CD14-positive monocyte (primary cell): ENCODE measurements around the gene CGREF1. TPM values are rescaled to one million over a fixed set of nuclear protein-coding genes. Genes with fewer than 3 reads are reported as not detected.

ENCODE experiments used
- DNase-seq, 3 donors: peaks; one replicate each; pipeline ENCODE4 v3.0.0-alpha.2; 2011 to 2022
- H2AFZ ChIP-seq: 2 replicates; pipeline ENCODE4 v1.6.0; 2012; ENCODE audit warnings: mild to moderate bottlenecking, low read depth, low read length, inconsistent platforms; ENCODE audit not compliant: insufficient read depth, poor library complexity, severe bottlenecking
- H3K27ac ChIP-seq, 2 donors: 1 replicate in 1 of 2; 2 replicates in 1 of 2; pipeline ENCODE4 v1.5.1; 2012 to 2013; ENCODE audit warnings: low read length in 2 of 2, control low read depth in 1 of 2, inconsistent platforms in 1 of 2, low read depth in 1 of 2, mild to moderate bottlenecking in 1 of 2
- H3K27me3 ChIP-seq, 2 donors: one replicate each; pipeline versions ENCODE4 v1.6.0 to v1.6.1; 2011 to 2013; ENCODE audit warnings: low read length in 2 of 2; ENCODE audit not compliant: control insufficient read depth in 2 of 2, insufficient read depth in 2 of 2
- H3K36me3 ChIP-seq, 2 donors: replicated peaks in 1 of 2; 1 replicate in 1 of 2; 2 replicates in 1 of 2; pipeline versions ENCODE4 v1.5.1 to v1.6.1; 2012 to 2013; ENCODE audit warnings: low read length in 2 of 2, control low read depth in 1 of 2, inconsistent platforms in 1 of 2, mild to moderate bottlenecking in 1 of 2; ENCODE audit not compliant: insufficient read depth in 2 of 2, control insufficient read depth in 1 of 2
- H3K4me1 ChIP-seq, 2 donors: 1 replicate in 1 of 2; 2 replicates in 1 of 2; pipeline versions ENCODE4 v1.5.1 to v1.6.1; 2012 to 2013; ENCODE audit warnings: low read length in 2 of 2, control low read depth in 1 of 2, inconsistent platforms in 1 of 2, mild to moderate bottlenecking in 1 of 2, moderate library complexity in 1 of 2; ENCODE audit not compliant: insufficient read depth in 2 of 2, control insufficient read depth in 1 of 2
- H3K4me2 ChIP-seq: replicated peaks from 2 replicates; pipeline ENCODE3; 2012; ENCODE audit warnings: low read length, moderate library complexity, mild to moderate bottlenecking; ENCODE audit not compliant: poor library complexity, severe bottlenecking; ENCODE audit errors: extremely low read depth
- H3K4me3 ChIP-seq, 3 experiments: fragments of 200-600 bp in 1 of 3; sonication (generic) in 1 of 3; replicated peaks in 1 of 3; 1 replicate in 2 of 3; 2 replicates in 1 of 3; pipeline ENCODE4 v1.5.1; 2011 to 2013; ENCODE audit warnings: low read length in 3 of 3, mild to moderate bottlenecking in 3 of 3, control low read depth in 2 of 3, low read depth in 2 of 3, inconsistent platforms in 1 of 3, moderate library complexity in 1 of 3
- H3K79me2 ChIP-seq: 2 replicates; pipeline ENCODE4 v1.6.0; 2012; ENCODE audit warnings: mild to moderate bottlenecking, control low read depth, inconsistent platforms, low read length, moderate library complexity; ENCODE audit not compliant: insufficient read depth
- H3K9ac ChIP-seq: 2 replicates; pipeline ENCODE4 v1.6.0; 2017; ENCODE audit warnings: low read length, mild to moderate bottlenecking; ENCODE audit not compliant: insufficient read depth, poor library complexity, severe bottlenecking
- H3K9me3 ChIP-seq, 2 donors: replicated peaks in 1 of 2; 1 replicate in 1 of 2; 2 replicates in 1 of 2; pipeline versions ENCODE4 v1.5.1 to v1.6.1; 2012 to 2013; ENCODE audit warnings: low read length in 2 of 2, control low read depth in 1 of 2; ENCODE audit not compliant: control insufficient read depth in 1 of 2, insufficient read depth in 1 of 2
- H4K20me1 ChIP-seq: 2 replicates; pipeline ENCODE4 v1.6.0; 2012; ENCODE audit warnings: mild to moderate bottlenecking, low read length, control low read depth, moderate library complexity; ENCODE audit not compliant: insufficient read depth
- H3K27ac Mint-ChIP-seq, 7 donors: one replicate each; pipeline ENCODE4 v1.8.0; 2020; ENCODE audit warnings: mild to moderate bottlenecking in 7 of 7, mixed read lengths in 7 of 7, moderate library complexity in 6 of 7, inconsistent platforms in 2 of 7
- H3K27me3 Mint-ChIP-seq, 3 donors: one replicate each; pipeline ENCODE4 v1.8.0; 2021 to 2022; ENCODE audit warnings: low read depth in 3 of 3, mild to moderate bottlenecking in 3 of 3, mixed read lengths in 3 of 3, moderate library complexity in 3 of 3, inconsistent platforms in 1 of 3
- H3K36me3 Mint-ChIP-seq, 2 donors: one replicate each; pipeline ENCODE4 v1.8.0; 2020; ENCODE audit warnings: mixed read lengths in 2 of 2, inconsistent platforms in 1 of 2, mild to moderate bottlenecking in 1 of 2
- H3K4me1 Mint-ChIP-seq: one replicate; pipeline ENCODE4 v1.8.0; 2020; ENCODE audit warnings: mild to moderate bottlenecking, mixed read lengths
- H3K4me3 Mint-ChIP-seq, 2 donors: one replicate each; pipeline ENCODE4 v1.8.0; 2020; ENCODE audit warnings: mild to moderate bottlenecking in 2 of 2, mixed read lengths in 2 of 2, moderate library complexity in 1 of 2
- H3K9me3 Mint-ChIP-seq, 7 donors: one replicate each; pipeline ENCODE4 v1.8.0; 2020 to 2022; ENCODE audit warnings: mixed read lengths in 7 of 7, mild to moderate bottlenecking in 6 of 7, moderate library complexity in 6 of 7, inconsistent platforms in 2 of 7
- CTCF ChIP-seq: fragments of 200-600 bp; IDR thresholded peaks from one replicate; pipeline ENCODE4 v1.8.0; 2022; ENCODE audit warnings: antibody characterized with exemption, mild to moderate bottlenecking
- WGBS: methylation state at CpG from one replicate; pipeline ENCODE4 v1.1.5; 2013; ENCODE audit warnings: missing lambda C conversion rate; ENCODE audit not compliant: insufficient coverage; 5-methylcytosine and 5-hydroxymethylcytosine counted together
- intact Hi-C, 2 donors: fragments of 100-400 bp; cut with micrococcal nuclease; formaldehyde crosslinking; loops; one replicate each; pipeline versions ENCODE4 v1.15.0 to v1.15.1; 2023
- polyA plus RNA-seq, 3 donors: library from polyadenylated mRNA; depleted of rRNA in 1 of 3; unstranded in 2 of 3; stranded (reverse) in 1 of 3; fragments of 300-500 nt in 2 of 3; fragments of >200 nt in 1 of 3; fragmentation: Illumina TruSeq in 2 of 3; gene quantifications; 1 replicate in 2 of 3; 2 replicates in 1 of 3; pipeline ENCODE4 v1.2.3, GENCODE V29; 2012 to 2021

The CGREF1 gene
- polyA plus RNA-seq, 3 donors = not detected

GRCh38 chr2:27096748-27097297, 22.1 kb downstream of the CGREF1 start:
- H3K9me3 Mint-ChIP-seq = no peaks in the 10 kb centered on the region
- no peak for TF ChIP-seq CTCF

GRCh38 chr2:27095745-27096651, 22.9 kb downstream of the CGREF1 start:
- Histone ChIP-seq H3K9me3 (no peaks in the 10 kb centered on the region), H3K36me3 (no peaks in the 10 kb centered on the region), H3K4me3 (peak overlapping the region; percentile 44 to 78 (median 48)), H3K4me2 (peak overlapping the region; percentile 87), H4K20me1 (no peaks in the 10 kb centered on the region), H3K9ac (no peak overlapping the region), H3K27me3 (no peaks in the 10 kb centered on the region), H2AFZ (peak overlapping the region; percentile 97), H3K79me2 (no peaks in the 10 kb centered on the region), H3K27ac (peak overlapping the region; percentile 21 to 77), H3K4me1 (peaks cover 23 to 24% of the 10 kb centered on the region in 2 donors)
- TF ChIP-seq CTCF = no peak
- Mint-ChIP-seq H3K4me1 (peaks cover 21% of the 10 kb centered on the region), H3K27ac (peak overlapping the region; percentile 80 to 96 (median 90)), H3K4me3 (peak overlapping the region; percentile 84 to 93), H3K27me3 (peaks cover 0 to 3% (median 3%) of the 10 kb centered on the region in 3 donors), H3K9me3 (no peaks in the 10 kb centered on the region), H3K36me3 (peaks cover 0 to 3% of the 10 kb centered on the region in 2 donors)
- peak; percentile 48 to 65 (median 55) for DNase-seq
- intact Hi-C loops = loop anchor here (5.0 kb wide), 4 partner anchors 36 to 206 kb away; partner anchors contain the start of genes PREB (in 2 of the 2), ATRAID (in 1 of the 2), SLC5A6 (in 1 of the 2) and TRIM54 (in 1 of the 2)
- WGBS = 54% methylated on average over 4 of the region's 18 CpGs

More at GRCh38 chr2:27096748-27097297, 22.1 kb downstream of the CGREF1 start:
- no peaks in the 10 kb centered on the region for H3K36me3 ChIP-seq
- H3K4me1 ChIP-seq = peaks cover 23 to 24% of the 10 kb centered on the region in 2 donors
- H3K27me3 Mint-ChIP-seq = peaks cover 0 to 3% (median 3%) of the 10 kb centered on the region in 3 donors
- no peaks in the 10 kb centered on the region for H3K79me2 ChIP-seq
- DNase-seq = peak; percentile 51 to 76 (median 66)
- peaks cover 0 to under 1% of the 10 kb centered on the region in 2 donors for H3K36me3 Mint-ChIP-seq
- 0% methylated on average over 1 of the region's 3 CpGs for WGBS
- no peak overlapping the region for H3K9ac ChIP-seq
- H3K4me3 Mint-ChIP-seq = peak overlapping the region; percentile 84 to 93
- peak overlapping the region; percentile 21 to 77 for H3K27ac ChIP-seq
- peak overlapping the region; percentile 87 for H3K4me2 ChIP-seq
- H3K9me3 ChIP-seq = no peaks in the 10 kb centered on the region
- peak overlapping the region in 1 of 3 experiments; percentile 78 for H3K4me3 ChIP-seq
- H3K27me3 ChIP-seq = no peaks in the 10 kb centered on the region
- intact Hi-C loops = loop anchor here (5.0 kb wide), 4 partner anchors 35 to 205 kb away; partner anchors contain the start of genes PREB (in 2 of the 2), ATRAID (in 1 of the 2), SLC5A6 (in 1 of the 2) and TRIM54 (in 1 of the 2)
- H3K4me1 Mint-ChIP-seq = peaks cover 21% of the 10 kb centered on the region
- H3K27ac Mint-ChIP-seq = peak overlapping the region; percentile 80 to 96 (median 90)
- H4K20me1 ChIP-seq = no peaks in the 10 kb centered on the region
- H2AFZ ChIP-seq = peak overlapping the region; percentile 97
